ENCODE measurements around the gene PHACTR3.
A peak's percentile ranks its signal among the peaks of the same experiment; 100 is the strongest.
"Not testable (repeated sequence)": the region's sequence is repeated elsewhere in the genome, so short reads cannot be mapped to it uniquely, and the experiment has no call there.

The PHACTR3 gene

DNA sequence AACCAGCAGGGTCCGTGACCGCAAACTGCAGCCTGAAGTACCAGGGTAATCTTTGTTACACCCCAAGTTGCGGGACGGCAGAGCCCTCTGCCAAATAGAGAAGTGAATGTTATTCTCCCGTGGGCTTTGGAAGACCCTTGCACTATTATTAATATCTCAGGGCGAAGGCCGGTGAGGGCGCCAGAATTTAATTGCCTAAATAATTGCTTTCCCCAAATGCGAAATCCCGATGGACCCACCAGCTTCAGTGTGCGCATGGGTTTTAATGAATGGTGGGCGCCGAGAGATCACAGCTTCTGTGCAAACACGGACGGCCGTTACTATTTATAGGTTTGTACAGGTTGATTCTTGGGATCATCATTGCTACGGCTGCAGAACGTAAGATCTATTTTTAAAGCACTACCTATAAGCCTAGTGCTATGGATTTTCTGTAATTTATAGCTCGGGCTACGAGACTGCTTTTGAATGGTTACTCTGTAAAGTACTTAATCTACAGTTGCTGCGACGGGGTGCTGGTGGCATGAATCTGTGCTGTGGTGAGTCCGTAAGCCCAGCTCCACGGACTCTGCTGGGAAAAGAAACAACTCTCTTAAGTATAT lies 15.2 kb upstream of the PHACTR3 start:
- no peak for DNase-seq (ENCODE audit: low spot score)

DNA sequence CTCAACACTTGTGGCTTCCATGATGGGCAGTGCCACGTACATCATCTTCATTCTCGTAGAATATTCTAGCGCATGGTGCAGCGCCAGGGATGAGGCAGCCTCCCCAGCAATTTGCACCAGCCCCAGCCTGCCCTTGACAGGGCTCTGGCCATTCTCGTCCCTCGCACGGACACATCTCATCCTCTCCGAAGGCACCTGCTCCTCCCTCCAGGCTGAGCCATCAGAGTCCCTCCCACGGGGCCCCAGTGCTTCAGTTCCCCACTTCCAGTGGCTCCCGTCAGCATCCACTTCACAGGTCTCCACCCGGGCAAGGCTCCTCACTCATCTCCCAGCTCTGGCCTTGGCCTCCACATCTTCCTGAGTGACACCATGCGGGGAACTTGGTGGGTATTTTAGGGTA lies 13.3 kb upstream of the PHACTR3 start:
- DNase-seq (ENCODE audit: low spot score): no peak

DNA sequence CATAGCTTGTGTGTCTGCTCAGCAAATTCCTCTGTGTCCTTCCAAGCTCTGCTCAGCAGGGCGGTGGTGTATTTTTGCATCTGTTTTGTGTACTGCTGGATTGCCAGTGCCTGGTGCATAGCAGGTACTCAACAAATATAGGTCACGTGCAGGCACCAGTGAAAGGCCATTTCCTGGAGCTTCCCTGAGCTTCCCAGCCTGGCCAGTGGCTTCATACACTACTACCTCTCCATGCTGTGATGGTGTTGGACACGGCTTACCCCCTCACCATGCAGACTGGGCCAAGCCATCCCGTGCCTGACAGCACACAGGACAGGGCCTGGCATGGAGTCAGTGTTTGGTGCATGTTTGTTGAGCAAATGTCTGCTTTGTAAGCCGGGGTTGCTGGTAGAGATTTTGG lies 7.7 kb upstream of the PHACTR3 start:
- DNase-seq (ENCODE audit: low spot score): no peak

DNA sequence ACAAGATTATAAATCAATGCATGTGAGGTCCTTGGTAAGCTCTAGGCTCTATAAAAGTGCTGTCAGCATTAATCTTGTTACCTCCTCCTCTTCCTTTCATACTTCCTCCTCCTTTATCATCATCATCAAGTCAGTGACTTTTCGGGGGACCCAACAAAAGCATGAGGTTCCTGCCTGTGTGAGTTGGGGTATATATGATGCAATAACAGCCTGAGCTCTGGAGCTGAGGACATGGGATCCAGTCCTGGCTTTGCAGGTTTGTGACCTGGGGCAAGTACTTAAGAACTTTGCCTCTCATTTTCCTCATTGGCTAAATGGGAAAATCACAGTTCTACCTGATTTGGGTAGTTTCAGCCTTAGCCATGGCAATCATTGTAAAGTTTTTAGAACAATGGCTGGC lies 7.1 kb upstream of the PHACTR3 start:
- no peak for DNase-seq (ENCODE audit: low spot score)

DNA sequence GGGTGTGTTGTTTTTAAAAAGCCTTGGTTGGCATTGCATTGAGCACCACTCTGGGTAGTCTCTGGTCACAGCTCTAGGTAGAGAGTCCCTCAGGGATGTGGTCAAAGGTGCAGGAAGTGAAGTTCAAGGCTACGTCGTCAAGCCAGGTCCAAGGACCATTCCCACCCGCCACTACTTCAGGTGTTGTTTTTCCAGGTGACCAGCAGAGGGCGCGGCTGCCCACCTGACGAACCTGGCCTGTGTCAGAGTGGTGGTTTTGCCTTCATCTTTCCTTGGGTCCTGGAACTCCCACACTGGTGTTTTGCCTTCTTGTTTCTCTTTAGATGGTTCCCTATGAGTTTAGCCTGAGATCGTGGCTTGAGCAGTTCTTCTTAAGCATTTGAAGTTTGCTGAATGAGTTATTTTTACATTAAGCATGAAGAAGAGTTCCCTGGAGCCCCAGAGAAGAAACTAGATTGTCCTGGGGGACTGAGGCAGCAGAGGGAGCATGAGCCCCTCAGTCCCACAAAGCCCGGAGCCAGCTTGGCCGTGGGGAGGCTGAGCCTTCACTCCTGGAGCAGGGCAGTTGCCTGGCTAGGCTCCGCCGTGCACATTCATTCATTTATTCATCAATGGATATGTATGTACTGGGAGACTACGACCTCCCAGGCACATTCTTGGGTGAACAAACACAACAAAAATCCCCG lies 5.6 kb upstream of the PHACTR3 start:
- peak; percentile 2 for DNase-seq (ENCODE audit: low spot score)

DNA sequence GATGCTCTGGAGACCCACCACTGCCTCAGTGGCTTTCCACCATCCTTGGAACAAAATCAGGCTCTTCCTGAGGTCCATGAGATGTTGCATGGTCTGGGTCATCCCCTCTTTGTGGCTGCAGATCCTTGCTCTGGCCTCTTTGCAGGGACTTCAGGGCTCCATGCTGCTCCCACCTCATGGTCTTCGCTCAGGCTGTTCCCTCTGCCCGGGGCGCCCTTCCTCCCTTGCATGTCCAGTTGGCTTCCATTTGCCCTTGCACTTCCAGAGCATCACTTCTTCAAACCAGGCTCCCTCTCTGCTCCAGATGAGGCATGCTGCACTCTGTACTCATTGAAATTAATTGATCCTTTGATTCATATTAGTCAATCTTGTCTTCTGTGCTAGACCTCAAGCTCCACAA lies 4.4 kb upstream of the PHACTR3 start:
- no peak for DNase-seq (ENCODE audit: low spot score)

DNA sequence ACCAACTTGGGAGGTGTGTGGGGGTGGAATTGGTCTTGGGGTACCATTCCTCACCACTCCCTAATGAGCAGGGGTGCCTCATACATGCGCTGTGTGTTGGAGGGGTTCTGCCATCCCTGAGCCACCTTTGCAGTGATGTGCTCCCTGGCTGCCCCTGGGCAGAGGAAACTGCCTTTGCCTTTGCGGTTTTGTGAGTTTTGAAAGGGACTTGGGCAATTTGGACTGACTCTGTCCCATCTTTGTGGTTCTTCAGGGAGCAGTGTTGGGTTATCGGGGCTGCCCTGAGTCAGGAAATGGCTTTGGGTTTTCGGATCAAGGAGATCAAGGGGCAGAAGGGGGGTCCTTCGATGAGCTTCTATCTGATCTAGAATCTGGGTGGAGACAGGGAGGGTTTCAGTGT lies 3.9 kb upstream of the PHACTR3 start:
- no peak for DNase-seq (ENCODE audit: low spot score)

DNA sequence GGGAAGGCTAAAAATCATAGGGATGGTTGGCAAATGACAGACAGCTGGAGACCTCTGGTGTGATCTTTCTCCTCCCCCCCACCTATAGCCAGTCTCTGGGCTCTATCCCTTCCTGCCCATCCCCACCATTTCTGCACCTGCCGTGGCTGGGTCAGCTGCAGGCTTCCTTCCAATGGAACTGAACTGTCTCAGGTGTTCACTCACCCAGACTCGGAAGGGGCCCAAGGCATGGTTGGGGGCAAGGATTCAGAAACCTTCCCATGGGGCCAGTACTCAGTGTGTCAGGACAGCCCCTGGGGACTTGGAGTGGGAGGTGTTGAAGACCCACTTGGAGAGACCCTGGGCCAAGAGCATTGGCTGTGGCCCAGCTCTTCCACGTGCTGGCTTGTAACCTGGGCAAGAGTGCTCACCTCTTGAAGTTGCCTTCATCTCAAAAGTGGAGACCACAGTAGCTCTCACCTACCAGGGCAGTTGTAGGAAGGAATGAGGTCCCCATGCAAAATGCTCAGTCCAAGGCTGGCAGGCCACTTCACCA lies 1.7 kb upstream of the PHACTR3 start:
- no peak for DNase-seq (ENCODE audit: low spot score)

DNA sequence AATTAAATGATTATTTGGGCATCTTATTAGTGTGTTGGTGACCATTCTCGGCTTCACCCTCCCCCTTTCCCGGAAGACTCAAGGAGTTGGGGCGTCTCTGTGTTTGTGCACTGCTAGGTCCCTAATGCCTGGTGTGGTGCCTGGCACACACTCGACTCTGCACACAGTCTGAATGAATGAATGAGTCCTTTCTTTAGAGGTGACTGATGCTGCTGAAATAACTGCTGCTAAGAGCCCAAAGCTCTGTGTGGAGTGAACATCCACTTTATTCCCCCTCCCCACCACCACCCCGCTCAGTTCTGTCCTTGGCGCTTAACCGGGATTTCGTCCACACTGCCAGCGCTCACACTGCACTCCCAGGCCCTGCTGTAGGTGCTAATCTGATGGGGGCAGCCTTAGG lies 1.2 kb upstream of the PHACTR3 start:
- DNase-seq (ENCODE audit: low spot score): no peak

DNA sequence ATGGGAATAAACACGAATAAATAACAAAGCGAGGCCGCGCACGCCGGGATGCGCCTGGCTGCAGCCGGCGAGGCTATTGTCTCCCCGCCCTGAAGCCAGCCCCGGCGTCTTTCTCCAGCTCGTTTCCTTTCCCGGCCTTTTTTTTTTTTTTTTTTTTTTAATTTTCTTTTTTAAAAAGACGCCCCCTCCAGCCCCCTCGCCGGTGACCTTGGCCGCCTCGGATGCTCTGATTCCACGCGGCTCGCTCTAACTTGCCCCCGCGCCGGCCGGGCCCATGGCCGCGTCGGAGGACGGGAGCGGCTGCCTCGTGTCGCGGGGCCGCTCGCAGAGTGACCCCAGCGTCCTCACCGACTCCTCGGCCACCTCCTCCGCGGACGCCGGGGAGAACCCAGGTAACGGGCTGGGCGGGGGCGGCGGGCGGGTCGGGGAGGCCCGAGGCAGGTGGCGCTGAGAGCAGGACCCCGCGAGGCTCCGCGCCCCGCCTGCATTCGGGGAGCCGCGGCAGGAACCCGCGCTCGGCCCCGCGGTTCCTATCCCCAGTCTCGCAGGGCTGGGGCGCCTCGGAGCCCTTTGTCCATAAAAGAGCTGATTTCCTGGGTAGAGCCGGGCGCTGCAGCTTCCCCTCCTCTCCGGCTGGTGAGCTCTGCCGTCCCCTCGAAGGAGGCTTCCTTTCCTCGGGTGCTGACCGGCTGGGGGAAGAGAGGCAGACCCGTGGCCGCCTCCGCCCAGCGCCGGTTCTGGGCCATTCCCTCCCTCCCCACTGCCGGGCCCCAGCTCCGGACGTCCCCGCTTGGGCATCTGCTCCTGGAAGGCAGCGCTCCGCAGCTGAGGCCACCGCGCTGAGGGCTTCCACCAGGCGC lies 631 bp downstream of the PHACTR3 start:
- DNase-seq (ENCODE audit: low spot score): no peak

DNA sequence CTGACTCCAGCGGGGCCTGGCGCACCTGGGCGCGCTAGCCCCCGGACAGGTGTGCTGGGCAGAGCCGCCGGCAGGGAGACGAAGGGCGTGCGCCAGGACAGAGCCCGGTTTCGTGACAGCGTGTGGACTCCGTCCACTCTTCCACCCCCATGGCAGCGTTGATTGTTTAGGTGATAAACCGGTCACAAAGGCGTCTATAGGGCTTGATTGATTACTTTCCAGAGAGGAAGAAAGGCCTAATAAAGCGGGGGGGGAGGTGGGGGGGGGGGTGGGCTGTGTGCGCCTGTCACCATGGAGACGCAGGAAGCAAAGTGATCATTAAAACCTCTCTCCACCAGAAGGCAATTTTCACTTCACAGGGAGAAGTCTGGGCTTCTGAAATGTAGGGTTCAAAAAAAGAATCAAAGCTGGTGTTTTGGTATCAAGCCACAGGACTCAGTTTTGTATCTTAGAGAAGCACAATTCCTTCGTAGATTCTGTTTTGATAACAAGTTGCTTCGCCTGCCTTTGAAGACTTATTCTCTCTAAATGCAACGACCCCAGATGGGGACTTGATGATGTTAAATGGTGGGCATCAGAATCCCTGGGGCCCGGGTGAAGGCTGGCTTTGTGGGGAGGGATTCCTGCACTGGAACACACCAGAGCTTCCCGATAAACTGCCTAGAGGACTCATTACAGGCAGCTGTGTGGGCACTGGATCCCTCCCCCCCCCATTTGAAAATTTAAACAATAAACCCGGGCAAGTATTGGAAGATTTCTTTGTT lies 1.4 kb downstream of the PHACTR3 start:
- no peak for DNase-seq (ENCODE audit: low spot score)

DNA sequence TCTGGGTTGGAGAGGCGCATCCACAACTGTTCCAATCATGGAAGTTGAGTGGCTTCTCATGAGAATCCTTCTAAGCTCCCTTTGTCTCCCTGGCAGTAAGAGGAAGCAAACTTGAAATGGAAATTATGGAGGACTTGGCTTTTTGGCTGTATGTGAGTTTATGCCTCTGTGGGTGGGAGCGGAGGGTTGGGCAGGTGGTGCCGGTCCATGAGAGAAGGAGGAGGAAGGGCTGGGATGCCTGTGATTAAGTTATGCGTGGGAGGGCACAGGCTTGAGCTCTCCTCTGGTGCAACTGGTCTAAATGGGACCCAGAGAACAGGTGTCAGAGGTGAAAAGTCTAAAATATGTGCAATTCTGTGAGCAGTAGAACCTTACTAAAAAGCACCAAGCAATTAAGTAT lies 2.2 kb downstream of the PHACTR3 start:
- no peak for DNase-seq (ENCODE audit: low spot score)

DNA sequence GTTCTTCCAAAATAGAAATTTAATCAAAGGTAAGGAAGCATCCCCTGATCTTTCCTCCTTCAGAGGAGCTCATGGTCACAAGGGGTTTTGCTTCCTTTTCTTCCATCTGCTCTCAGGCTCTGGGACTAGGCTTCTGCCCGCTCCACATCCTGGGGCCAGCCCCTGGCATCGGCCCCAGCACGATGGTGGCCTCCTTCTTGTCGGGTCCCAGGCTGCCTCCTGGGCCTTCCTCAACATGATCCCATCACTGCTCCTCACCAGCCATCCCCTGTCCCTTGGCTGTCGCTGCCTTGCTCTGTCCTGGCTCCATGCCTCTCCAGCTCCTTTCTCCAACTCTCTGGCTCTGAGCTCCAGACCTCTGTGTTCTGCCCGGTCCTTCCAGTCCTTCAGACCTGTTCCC lies 4.1 kb downstream of the PHACTR3 start:
- no peak for DNase-seq (ENCODE audit: low spot score)

DNA sequence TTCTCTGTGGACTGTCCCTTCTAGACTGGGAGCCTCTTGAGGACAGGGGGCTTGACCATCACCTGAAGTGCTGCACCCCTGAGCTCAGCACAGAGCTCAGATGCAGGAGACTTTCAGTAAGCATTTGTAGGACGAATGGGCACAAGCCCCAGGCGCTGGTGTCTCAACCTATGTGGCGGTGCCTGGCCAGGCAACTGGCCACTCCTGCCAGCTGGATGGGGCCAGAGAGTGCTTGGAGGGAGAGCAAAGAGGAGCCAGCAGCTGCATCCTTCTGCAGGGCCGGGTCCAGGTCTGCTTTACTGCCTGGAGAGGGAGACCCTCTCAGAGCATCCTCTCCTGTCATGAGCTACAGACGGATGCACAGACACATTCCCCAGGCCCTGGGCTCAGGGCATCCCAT lies 4.5 kb downstream of the PHACTR3 start:
- DNase-seq (ENCODE audit: low spot score): no peak

DNA sequence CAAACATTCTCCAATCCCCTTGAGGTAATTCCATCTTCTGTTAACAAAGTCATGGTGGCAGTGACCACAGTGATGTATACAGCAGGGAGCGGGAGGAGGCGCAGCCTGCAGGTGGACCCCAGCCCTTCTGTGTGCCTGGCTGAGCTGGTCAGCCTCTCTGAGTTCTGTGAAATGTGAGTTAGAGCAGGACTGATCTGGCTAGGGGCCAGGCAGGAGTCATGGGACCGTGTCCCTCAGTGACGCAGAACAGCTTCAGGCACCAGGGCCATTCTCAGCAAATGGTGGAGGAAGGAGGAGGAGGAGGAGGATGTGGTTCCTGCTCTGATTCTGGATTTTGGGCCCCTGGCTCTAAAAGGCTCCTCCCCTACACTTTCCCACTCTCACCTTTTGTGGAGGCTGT lies 6.9 kb downstream of the PHACTR3 start:
- no peak for DNase-seq (ENCODE audit: low spot score)

DNA sequence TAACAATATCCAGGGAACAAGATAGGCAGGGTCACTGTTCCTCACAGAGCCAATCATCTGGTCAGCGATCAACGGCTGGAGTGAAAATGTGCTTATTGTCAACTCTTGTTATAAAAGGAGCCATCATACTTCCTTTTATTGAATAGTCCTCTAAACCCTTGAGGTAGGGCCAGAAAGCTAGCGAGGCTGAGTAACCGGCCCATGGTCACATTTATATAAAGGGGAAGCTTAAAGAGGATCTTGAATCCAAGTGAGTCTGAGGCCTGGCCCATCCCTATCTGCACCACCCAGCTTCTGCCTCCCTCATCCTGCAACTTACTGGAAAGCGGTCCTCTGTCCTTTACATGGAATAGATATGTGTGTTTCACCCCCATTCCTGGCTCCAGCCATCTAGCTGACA lies 9.5 kb downstream of the PHACTR3 start:
- DNase-seq (ENCODE audit: low spot score): no peak

DNA sequence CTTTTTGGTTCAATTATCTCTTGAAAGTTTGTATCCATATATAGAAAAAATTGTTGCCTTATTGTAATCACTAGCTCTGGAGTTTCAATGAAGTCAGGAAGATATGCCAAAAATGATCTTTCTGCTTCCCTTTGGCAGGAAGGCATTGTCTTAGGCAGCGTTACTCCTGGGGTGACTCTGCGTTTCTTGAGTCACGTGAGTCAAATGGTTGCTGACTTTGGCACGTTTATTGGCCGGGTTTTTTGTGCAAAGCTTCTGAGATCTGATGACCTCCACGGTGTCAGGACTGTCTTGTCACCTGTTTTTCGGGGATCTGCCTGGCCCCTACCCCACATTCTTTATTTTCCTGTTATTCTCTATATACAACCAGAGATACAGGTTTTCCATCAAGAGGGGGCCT lies 10.4 kb downstream of the PHACTR3 start:
- DNase-seq (ENCODE audit: low spot score): no peak

DNA sequence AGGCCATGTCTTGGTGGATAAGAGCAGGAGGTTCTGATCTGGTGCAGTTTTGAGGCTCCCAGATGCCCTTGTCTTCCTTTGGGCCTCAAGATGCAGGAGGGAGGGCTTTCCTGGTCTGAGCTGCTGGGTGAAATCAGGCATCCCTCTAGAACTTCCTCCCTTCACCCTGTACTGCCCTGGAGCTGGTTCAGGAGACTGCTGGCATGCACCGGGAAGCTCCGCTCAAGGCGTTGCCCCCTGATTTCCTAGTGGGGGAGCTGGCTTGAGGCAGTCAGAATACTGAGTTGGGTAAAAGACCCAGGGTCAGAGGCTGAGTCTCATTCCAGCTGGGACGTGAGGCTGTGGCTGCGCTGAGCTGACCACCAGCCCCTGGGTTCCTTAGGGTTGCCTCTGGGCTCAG lies 12.0 kb downstream of the PHACTR3 start:
- no peak for DNase-seq (ENCODE audit: low spot score)

DNA sequence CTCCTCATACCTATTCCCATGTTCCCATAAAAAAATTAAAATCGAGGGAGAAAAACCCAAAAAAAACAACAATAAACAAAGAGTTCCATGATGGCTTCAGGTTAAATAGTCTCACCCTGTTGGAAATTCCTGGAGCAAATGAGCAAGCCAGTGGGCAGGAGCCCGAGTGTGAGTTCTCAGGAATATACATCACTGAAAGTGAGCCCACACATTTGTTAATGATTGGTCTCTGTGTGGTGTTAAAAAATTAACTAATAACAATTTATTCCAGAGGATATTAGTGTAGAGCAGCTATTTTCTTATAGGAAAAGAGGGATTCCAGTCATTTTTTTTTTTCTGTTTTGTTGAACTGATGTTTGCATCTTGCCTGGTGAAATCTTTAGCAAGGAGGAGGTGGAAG lies 12.9 kb downstream of the PHACTR3 start:
- no peak for DNase-seq (ENCODE audit: low spot score)

DNA sequence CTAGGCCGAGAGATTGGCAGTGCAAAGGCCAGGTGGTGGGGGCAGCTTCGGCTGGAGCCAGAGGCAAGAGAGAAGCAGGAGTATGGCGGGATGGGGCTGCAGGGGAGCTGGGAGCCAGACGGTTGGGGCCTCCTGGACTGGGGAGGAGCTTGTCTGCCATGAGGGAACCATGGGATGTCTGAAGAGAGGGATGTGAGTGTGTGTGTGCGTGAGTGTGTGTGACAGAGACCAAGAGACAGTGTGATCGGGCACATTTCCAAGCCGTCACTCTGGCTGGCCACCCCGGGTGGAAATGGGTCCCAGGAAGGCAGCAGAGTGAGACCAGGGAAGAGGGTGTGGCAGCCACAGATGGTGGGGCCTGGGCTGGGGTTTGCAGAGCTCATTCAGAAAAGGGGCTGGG lies 13.8 kb downstream of the PHACTR3 start:
- no peak for DNase-seq (ENCODE audit: low spot score)

DNA sequence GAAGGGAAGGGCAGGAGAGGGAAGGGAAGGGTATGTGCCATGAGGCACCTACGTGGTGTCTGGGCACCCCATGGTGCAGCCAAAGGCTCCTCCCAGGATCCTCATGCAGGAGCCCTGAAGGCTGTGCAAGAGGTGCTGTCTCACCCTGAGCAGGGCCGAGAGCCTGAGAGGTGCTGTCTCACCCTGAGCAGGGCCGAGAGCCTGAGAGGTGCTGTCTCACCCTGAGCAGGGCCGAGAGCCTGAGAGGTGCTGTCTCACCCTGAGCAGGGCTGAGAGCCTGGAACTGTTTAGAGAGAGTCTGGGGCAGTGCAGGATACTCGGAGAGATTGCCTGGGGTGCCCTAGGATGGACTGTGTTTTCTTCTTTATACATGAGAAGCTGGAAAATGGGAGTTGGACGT lies 14.2 kb downstream of the PHACTR3 start:
- DNase-seq (ENCODE audit: low spot score): not testable (repeated sequence)

DNA sequence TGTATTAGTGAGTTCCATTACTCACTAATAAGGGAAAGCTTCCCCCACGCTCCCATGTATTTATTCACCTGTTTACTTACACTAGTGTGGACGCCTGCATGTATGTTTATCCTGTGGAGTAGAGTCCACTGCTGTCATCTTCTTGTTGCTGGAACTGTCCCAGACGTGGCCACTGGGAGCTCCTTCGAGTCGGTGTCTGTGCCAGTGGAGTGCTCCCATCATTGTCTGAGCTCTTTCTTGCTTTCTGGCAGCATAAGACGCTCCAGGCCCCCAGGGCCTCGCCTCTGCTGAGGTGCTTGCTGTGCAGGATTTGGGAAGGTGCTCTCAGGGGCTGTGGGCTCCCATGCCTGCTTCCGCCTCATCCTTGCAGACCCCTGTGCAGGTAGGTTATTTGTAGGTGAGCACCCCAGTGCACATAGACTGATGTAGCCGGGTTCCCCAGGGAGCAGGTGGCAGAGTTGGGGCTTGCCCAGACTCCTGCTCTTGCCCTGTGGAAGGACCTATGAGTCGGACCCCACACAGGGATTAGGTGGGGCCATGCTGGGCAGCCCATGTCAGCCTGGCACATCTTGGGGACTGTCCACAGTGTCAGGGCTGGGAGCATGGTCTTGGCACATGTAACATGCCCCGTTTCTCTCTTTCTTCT lies 16.6 kb downstream of the PHACTR3 start:
- no peak for DNase-seq (ENCODE audit: low spot score)

All from CD4-positive, alpha-beta T cell treated with Interleukin-15 for 4 hours (primary cell).